Measurements from ENCODE around the gene STRBP. TPM values are rescaled to one million over a fixed set of nuclear protein-coding genes. Genes with fewer than 3 reads are reported as not detected.

Gene STRBP
- total and polyA plus RNA-seq, 2 of the 8 experiments (the other 6 are each of a cell fraction or from before 2014, with no cell fraction given), result 29.7 to 105 TPM

DNA sequence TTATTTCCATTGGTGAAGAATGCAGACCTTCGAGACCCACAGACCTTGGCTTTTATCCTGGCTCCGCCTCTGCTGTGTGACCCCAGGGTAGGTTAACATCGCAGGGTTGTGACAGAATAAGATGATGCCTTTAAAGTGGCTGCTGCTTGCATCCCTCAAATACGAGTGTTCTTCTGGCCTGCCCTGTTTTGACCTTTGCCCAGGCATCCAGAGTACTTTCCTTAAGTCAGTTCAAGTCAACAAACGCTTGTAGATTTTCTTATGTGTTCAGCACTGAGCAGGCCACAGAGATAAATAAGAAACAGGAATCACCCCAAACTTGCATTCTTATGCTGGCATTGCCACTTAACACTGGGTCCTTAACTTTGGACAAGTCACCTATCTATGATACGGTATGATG, 184.7 kb downstream of the STRBP start:
- Histone ChIP-seq H3K23ac (ENCODE audit: insufficient read length) (no peak overlapping the region), H3K4ac (replicated peaks; ENCODE audit: insufficient read length, low read depth, low read length) (no peak overlapping the region), H3K79me2 (ENCODE audit: control insufficient read depth in 1 of 2, insufficient read depth in 2 of 2, low read length in 2 of 2) (no peaks in the 10 kb centered on the region)

More for the DNA sequence above, 184.7 kb downstream of the STRBP start:
- H3K36me3 ChIP-seq (ENCODE audit: control insufficient read depth in 2 of 4, insufficient read depth in 4 of 4, low read length in 3 of 4), result peaks cover 6 to 22% (median 11%) of the 10 kb centered on the region in 4 experiments; a peak in 7 of 8 replicates
- no peak overlapping the region for H3K4me2 ChIP-seq (ENCODE audit: insufficient read depth in 1 of 2, low read depth in 2 of 2, low read length in 2 of 2)
- H3K56ac ChIP-seq (replicated peaks; ENCODE audit: insufficient read length, low read depth, low read length), result no peak overlapping the region
- no peak overlapping the region for H4K5ac ChIP-seq (ENCODE audit: insufficient read length, low read depth, low read length)
- no peak overlapping the region for H3K18ac ChIP-seq (ENCODE audit: extremely low read depth, low read length)
- no peak overlapping the region for H2BK15ac ChIP-seq (ENCODE audit: low read length)
- H3K4me1 ChIP-seq (replicated peaks in 1 of 4; ENCODE audit: control insufficient read depth in 3 of 4, insufficient read depth in 4 of 4, low read length in 3 of 4), result peaks cover 0 to 5% (median 2%) of the 10 kb centered on the region in 4 experiments; a peak in 3 of 7 replicates
- WGBS, 2 experiments (ENCODE audit: extremely low coverage in 1 of 2, insufficient coverage in 1 of 2, insufficient read length in 1 of 2, insufficient replicate concordance in 2 of 2, low coverage in 1 of 2, low lambda C conversion rate in 2 of 2, missing lambda C conversion rate in 1 of 2), result 88% methylated on average over 6 of the region's 6 CpGs; no CpG with 5 or more reads in 1 of the 2 experiments
- no peak overlapping the region for H2BK20ac ChIP-seq (ENCODE audit: low read length)
- no peak overlapping the region for H2AFZ ChIP-seq (ENCODE audit: low read length)
- no peak overlapping the region for H2BK12ac ChIP-seq (ENCODE audit: low read depth, low read length)
- ChIA-PET CTCF (ENCODE audit: partially characterized antibody) (interaction anchor here (0.9 to 6.3 kb wide), 7 partner anchors 9 to 266 kb away, joined by 3 to 53 read pairs (median 10); no protein-coding TSS in a partner anchor), POLR2A (ENCODE audit: partially characterized antibody) (no interaction called here)
- H2BK120ac ChIP-seq (replicated peaks; ENCODE audit: low read depth, low read length), result no peak overlapping the region
- DNase-seq (ENCODE audit: low read depth in 1 of 2, low spot score in 2 of 2), result no peak
- no peak overlapping the region for H3K4me3 ChIP-seq (ENCODE audit: extremely low read depth in 1 of 4, insufficient read depth in 2 of 4, low read depth in 3 of 4, low read length in 4 of 4)
- FAIRE-seq, result no peak
- H2AK5ac ChIP-seq (ENCODE audit: low read depth, low read length), result no peak overlapping the region
- H3K27ac ChIP-seq (ENCODE audit: low read depth, low read length), result no peak overlapping the region
- no peaks in the 10 kb centered on the region for H4K20me1 ChIP-seq (replicated peaks in 1 of 2; ENCODE audit: control insufficient read depth in 1 of 2, insufficient read depth in 2 of 2, low read length in 2 of 2)
- no peak overlapping the region for H2BK5ac ChIP-seq (ENCODE audit: low read depth, low read length)
- peaks cover 2% of the 10 kb centered on the region; the same call in 1 of the 2 replicates for H3K79me1 ChIP-seq (ENCODE audit: low read depth, low read length)
- no peaks in the 10 kb centered on the region for H3K27me3 ChIP-seq (replicated peaks in 1 of 4; ENCODE audit: control insufficient read depth in 3 of 4, extremely low read depth in 1 of 4, insufficient read depth in 3 of 4, low read length in 3 of 4)
- H3K14ac ChIP-seq (ENCODE audit: insufficient read length), result no peak overlapping the region
- H4K91ac ChIP-seq (replicated peaks; ENCODE audit: insufficient read length, low read length), result no peak overlapping the region
- no peaks in the 10 kb centered on the region for H3K23me2 ChIP-seq (ENCODE audit: low read depth, low read length)
- no peaks in the 10 kb centered on the region for H3K9me3 ChIP-seq (ENCODE audit: insufficient read depth in 2 of 2, low read depth in 1 of 2, low read length in 1 of 2)
- no peak overlapping the region for H4K8ac ChIP-seq (ENCODE audit: extremely low read depth, insufficient read depth, low read length)
- no peak overlapping the region for H3K9ac ChIP-seq (replicated peaks in 1 of 4; ENCODE audit: extremely low read depth in 1 of 4, low read depth in 3 of 4, low read length in 3 of 4)

All from H1 (cell line).